Cerebellar nuclear complex (tissue), 1 donor: ENCODE measurements around the gene CGRRF1.

Experiments
- DNase-seq, 2 experiments: peaks; one replicate each; lab custom pipeline; 2025; lab: John Stamatoyannopoulos, UW

CGRRF1 gene

DNA sequence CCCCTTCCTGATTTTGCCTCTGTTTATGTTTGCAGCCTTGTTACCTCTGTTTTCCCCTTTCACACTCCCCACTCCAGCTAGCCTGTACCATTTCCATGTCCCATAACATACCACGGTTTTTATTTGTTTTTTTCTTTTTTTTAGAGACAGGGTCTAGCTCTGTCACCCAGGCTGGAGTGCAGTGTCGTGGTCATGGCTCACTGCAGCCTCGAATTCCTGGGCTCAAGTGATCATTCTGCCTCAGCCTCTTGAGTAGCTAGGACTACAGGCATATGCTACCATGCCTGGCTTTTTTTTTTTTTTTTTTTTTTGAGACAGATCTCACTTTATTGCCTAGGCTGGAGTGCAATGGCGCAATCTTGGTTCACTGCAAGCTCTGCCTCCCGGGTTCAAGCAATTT, 38.8 kb downstream of the CGRRF1 start:
- DNase-seq, result no peak

DNA sequence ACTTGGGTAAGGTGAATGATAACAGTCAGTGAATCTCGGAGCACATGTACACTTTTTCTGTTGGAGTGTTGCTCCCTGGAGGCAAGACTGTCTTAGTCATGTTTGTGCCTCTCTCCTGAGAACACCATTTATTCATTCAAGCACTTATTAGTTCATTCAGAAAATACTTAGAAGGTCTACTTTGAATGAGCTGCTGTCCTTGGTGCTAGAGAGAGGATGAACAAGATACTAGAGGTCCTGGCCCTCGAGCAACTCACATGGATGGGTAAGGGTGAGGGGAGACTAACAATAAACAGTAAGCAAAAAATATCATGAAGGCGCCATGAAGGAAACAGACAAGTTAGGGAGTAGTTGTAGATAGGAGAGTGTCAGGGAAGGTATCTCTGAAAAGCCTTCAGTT, 40.2 kb downstream of the CGRRF1 start:
- no peak for DNase-seq

DNA sequence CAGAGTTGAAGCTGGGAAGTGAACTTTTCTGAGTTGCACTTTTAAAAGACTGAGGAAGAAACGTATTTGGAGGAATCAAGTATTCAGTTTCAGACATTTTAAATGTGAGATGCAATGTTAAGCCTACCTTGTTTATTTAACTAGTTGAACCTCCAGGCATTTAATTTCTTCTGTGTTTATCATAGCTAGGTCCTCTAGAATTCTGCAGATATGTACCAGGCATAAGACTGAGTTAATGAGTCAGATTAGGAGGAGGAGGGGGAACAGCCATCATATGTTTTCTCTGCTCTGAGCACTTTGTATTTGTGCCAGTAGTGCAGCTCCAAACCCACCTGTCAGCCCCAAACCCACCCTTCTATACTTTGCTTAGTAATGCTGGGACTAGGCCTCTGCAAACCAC, 40.8 kb downstream of the CGRRF1 start:
- DNase-seq, result no peak

DNA sequence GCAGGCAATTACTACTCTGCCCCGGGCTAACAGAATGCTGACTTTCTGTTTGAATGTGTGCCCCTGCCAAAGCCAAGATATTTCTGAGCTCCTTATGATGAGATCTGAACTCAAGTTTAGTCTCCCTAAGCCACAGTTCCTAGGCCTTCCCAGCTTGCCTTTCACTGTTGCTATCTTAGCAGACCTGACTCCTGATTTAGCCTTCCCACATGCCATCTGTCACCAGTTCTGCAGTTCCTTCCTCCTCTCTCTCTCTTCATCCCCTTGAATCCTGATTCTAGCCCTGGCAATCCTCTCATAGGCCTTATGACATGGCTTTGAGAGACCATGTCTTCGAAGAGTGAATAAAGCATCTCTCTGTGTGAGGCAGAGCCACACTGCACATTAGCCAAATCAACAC, 44.7 kb downstream of the CGRRF1 start:
- no peak for DNase-seq

DNA sequence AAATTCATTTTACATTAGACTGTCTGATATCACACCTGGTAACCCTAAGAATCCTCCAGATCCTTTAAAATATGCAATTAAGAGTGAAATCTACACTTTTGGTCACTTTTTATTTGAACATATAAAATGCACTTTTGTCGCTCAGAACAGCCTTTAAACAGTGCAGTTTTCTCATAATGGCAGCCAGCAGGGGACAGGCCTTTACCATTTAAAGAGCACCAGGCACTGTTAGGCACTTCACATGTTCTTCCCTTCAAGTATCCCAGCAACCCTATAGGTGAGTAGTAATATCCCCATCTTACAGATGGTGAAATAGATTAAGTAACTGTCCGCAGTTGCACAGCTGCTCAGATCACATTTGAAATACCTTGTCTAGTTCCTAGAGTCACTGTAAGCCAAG, 45.9 kb downstream of the CGRRF1 start:
- no peak for DNase-seq

DNA sequence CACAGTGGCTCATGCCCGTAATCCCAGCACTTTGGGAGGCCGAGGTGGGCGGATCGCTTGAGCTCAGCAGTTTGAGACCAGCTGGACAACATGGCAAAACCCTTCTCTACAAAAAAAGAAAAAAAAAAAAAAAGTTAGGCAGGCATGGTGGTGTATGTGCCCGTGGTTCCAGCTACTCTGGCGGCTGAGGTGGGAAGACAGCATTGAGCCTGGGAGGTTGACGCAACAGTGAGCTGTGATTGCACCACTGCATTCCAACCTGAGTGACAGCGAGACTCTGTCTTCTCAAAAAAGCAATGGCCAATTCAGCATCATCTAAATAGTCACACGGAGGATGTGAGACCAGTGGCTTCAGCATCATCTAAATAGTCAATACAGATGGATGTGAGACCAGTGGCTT, 46.8 kb downstream of the CGRRF1 start:
- DNase-seq, result no peak

DNA sequence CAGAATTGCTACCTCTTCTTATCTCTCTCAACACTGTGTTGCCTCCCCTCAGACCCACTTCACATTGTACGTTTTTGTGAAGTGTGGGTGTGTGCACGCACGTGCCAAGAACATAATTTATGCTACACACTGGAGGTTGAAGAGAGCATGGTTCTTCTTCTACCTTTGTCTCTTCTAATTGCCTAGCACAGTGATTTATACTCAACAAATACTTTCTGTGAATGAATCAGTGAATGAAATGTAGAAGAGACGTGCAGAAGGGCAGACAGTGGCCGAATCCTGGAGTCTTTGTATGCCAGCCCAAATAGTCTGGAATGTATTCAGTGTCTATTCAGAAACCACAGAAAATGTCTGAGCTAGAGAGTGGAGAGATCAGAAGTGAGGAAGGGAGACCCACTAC, 52.6 kb downstream of the CGRRF1 start:
- DNase-seq, result no peak

DNA sequence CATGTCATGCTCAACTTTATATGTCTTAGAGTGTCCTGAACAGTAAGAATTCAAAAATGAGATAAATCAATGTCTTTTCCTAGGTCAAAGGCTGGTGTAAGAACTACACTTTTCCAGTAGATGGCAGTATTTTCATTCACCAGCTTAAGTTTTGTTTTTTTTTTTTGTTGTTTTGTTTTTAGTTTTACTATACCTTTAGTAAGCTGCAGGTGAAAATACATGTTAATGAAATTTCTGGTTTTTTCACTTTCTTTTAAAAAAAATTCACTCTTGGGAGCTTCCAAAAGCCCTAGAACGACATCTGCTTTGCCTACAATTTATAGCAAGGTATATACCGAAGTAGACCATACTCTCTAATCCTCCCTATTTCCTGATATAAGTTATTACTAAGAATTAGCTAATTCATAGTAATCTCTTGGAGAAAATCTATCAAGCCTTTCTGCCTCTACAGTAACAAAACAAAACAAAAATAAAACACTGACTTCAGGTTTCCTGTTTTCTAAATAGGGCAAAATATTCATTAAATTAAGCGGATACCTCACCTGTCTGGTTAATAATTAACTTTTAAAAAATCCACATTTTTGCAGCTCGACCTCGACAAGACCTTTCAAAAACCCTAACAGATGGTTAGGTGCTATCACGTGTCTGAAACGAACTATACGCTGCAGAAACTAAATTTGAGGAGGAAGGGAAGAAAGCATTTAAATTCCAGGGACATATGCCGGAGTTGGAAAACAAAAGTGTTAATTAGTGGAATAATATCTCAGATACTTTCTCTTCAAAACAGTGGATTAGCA, 54.6 kb downstream of the CGRRF1 start:
- DNase-seq, result no peak

DNA sequence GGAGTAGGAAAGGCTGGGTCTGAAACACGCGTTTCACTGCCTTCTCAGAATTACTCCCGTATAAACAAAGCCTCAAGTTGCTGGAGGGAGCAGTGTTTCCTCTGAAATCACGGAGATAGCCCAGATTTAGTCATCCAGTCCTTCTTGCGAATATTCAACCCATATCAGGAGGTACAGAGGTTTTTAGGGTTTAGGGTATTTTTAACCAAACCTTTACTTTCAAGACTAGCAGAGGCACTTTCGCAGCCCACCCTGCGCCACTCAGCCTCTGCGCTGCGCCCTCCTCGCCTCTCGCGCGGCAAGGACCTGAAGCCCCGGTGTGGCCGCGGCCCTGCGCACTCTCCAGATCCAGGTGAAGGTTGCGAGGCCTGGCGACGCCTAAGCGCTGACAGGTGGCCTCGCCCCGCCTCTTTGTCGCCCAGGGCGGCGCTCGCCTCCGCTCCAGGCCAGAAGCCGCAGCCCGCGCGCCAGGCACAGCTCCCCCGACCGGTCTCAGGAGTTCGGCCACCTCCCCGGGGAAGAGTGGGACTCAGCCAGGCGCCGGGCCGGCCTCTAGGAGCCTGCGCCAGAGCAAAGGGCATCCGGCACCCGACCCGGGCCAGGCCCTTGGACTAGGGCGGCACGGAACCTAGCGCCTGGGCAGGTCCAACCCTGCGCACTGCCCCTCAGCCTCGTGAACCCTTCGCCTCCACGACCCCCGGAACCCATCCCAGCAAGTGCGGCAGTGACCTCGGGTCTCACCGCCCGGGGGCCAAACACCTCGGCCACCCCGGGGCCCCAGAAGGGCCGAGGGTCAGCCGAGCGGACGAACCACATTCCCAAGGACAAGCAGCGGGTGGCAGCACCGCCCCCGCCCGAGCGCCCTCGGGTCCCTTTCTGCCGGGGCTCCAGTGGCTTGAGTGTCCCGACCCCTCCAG, 55.4 kb downstream of the CGRRF1 start:
- peak in 1 of 2 experiments; percentile 22 for DNase-seq

DNA sequence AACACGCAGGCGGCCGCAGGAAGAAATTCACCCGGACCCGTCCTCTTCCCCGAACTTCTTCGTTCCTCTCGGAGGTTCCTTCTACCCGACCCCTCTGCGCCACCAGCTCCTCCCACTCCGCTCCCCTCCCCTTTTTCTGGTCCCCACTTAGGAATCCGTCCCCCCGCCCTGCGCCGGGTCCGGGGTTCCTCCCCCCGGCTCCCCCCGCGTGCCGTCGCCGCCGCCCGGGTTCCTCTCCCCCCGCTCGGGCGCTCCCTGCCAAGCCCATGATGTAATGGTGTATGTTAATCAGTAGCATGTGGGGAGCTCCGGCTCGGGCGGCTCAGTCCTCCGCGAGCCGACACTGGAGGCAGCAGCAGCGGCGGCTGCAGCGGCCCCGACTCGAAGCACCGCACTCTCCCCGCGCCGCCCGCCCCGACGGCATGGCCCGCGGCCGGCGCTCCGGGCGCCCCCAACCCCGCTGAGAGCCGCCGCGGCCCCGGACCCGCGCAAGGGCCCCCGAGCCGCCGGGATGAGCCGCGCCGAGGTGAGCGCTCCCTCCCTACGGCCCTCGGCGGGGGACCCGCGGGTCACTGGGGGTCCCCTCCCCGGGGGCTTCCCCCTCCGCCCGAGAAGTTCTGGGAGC, 56.2 kb downstream of the CGRRF1 start:
- DNase-seq, result peak in 1 of 2 experiments; percentile 39

DNA sequence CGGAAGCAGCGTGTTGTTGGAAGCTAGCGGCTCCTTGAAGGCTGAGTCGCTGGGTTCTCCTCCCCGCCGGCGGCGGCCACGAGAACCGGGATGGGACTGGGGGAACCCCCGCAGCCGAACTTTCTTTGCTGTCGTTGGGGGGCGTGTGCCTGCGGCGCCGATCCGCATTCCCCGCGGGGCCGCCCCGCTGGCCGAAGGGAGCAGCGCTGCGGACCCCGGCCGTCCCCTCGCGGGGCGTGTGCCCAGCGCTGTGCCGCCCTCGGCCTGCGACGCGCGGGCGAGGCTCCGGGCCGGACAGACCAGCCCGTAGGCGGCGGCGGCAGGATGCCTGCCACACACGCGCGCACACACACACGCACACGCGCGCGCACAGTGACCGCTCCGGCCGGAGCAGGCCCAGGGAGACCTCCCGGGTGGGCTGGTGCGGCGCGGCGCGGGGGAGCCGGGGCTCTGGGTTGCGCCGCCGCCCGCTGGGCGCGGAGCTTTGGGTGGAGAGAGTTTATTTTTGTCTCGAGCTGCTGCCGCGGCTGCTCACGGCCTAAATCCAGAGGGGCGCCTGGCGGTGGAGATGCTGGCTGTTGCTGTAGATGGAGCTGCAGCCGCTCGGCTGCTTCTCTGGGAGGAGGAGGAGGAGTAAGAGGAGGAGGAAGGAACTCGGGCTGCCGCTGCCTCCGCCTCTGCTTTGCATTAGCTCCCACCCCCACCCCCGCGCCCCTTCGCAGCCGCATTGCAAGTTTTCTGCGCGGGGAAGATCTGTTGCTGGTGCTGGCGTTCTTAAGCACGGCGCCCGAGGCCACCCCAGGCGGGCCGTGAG, 56.9 kb downstream of the CGRRF1 start, which contains the start of gene SAMD4A:
Gene SAMD4A (plus strand): TSS at position 719 of the 814 bp plus-strand sequence. CDS start 789 bp downstream, outside the sequence.
- no peak for DNase-seq

DNA sequence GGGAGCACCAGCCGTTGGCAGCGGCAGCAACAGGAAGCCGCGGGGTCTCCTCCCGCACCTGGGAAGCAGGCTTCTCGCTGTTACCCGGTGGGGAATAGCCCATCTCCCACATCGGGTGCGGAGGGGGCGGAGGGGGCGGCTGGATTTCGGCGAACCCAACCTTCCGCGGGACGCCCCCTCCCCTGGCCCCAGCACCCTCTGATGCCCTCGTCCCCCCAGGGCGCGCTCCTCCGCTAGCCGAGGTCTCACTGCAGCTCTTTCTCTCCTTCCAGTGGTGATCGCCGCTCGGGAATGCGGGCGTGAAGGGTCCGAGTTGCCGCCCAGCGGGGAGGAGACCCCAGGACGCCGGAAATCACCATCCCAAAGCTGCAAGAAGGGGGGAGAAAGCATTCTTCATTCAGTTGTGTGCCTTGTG, 57.5 kb downstream of the CGRRF1 start:
- DNase-seq, result no peak

DNA sequence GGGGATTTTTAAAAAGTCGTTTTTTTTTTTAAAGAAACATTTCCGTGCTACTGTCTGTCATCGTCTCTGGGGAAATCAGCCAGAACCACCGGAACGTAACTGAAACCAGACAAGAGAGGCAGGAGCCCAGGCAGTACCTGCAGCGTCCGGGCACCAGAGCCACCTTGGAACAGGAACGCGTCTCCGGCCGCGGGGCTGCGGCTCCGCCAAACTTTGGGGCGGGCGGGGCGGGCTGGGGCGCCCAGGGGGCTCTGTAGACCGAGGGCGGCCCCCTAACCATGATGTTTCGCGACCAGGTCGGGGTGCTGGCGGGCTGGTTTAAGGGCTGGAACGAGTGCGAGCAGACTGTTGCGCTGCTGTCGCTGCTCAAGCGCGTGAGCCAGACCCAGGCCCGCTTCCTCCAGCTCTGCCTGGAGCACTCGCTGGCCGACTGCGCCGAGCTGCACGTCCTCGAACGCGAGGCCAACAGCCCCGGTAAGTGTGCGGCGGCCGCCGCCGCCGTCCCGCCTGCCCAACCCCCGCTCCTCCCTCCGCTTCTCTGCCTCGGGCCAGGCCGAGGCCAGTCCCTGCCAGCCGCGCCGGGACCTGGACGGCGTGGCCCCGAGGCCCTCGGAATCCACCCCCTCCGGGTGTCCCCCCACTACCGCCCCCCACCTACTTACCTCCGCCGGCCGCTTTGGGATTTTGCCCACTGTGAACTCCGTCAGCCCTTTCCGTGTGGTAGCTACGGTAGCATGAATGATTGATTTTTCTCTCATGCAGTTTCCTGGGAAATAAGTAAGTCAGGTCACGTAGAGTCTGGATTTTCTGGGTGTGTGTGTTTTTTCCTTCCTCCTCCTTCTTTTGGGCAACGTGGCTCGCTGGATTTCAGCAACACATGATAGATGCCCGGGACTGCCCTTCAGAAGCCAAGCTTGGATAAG, 58.2 kb downstream of the CGRRF1 start:
- peak in 1 of 2 experiments; percentile 19 for DNase-seq

DNA sequence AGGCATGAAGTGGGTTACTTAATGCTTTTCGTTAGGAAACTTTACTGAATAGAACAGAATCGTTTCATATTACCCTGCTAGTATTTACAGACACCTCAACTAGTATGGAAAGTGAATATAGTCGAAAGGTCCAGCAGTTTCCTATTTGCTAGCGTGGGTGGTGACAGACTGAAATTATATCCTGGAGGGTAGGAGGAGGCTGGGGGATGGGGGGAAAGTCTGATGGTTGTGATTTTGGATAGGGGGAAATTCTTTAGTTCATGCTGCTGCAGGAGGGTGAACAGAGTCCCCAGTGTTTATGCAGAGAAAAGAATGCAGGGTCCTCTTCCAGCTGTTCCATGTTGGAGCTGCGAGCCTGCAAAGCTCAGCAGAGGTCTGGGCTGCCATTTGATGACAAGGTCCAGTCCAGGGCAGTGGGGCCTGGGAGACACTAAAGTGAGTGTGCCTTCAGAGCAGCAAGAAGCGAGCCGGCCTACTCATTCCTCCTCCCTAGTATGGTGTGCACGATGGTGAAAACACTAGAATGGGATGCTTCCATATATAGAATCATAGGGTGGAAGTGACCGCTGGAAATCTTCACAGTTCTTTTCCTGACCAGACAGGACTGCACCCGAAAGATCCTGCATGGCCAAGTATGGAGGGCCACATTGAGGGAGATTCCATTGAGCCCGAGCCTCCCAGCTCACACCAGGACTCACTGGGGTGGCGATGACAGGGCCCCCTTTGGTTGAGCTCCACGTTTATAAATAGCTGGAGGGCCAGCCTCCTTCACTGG, 59.3 kb downstream of the CGRRF1 start:
- no peak for DNase-seq

DNA sequence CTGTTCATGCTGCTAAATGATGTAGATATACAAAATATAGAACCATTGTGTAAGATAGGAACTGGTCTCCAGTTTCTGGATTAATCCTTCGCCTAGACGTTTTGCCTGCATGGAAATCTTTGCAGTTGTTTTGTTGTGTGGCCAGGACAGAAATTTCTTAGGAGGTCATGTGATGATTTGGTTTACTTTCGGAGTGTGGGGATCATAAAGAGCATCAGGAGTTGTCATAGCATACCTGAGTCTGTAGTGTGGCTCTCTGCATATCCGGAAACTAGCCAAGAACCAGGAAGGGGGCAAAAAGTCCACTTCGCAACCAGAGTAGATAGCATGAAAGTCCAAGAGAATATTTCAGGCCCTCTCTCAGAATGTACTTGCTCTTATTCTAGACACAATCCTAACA, 60.3 kb downstream of the CGRRF1 start:
- no peak for DNase-seq

DNA sequence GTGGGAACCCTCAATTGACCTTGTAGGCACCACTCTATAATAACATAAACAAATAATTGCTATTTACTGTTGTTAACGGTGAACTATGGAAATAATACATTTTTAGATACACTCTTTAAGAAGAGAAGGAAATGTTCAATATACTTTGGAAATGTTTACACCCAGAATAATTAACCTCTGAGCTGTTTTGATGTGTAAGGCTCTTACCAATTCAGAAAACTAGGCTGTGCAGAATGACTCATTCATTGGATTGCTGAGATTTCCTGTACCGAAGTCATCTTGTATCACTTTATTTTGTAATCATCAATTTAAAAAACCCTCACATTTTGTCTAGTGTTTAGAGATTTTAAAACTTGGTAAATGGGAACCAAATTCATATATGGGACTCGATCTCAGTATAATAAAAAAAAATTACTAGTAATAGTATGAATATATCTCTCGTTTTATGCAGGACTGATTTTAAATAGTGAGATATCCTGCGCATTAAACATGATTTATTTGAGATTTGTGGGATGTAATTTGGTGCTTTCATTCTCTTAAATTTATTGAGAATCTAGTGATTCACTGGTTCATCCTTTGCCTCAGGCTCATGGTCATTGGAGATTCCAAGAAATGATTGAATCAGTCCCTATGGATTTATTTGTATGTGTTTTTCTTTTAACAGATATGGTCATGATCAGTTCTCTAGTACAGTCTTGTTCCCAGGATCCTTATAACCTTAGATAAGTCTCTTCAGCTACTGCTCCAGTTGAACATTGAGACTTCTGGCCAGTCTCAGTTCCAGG, 61.1 kb downstream of the CGRRF1 start:
- DNase-seq, result no peak

DNA sequence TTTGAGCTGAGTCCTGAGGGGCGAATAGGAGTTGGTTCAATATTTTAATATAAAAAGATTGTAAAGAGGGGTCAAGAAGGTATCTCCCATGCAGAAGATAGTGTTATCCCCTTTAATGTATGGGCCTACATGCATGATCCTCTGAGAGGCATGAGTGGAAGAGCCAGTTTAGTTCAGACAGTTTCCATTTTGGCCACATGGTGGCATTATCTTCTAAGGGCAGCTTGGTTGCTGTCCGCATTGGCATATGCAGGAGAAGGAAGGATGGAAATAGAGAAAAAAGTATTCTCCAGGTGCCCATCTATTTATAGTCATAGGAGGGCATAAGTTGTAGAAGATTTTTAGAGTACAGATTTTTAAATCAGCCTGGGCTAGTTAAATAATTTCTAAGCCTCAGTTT, 62.6 kb downstream of the CGRRF1 start:
- no peak for DNase-seq

DNA sequence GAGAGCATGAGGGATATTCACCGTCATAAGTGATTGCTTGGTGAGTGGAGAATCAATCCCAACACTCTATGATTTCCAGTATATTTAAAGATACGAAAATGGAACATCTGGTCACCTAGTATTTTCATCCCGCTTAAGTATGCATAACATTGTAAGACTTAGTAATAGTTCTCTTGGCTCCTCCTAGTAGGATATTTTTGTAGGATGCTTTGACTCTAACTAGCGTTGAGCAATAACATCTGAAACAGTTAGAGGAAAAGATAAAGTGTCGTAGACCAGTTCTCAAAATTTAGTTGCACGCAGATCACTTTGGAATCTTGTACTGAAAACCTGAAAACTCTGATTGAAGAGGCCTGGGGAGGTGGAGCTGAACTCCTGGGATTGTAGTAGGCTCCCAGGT, 64.8 kb downstream of the CGRRF1 start:
- DNase-seq, result no peak

DNA sequence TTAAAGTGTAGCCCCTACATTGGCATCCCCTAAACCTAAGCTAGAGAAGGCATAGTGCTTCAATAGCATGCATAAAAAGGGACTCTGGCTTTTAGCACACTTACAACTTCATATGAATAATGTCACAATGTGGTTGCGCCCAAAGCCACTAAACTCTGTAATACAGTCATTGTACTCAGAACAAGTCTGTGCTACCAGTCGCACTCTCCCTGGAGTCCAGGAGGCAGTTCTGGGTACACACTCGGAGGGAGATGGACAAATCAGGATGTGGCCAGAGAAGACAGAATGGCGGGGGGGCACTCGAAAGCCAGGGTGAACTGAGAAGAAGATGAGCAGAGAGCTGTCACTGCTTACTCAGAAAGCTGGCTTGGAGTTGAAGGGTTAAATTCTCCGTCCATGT, 67.8 kb downstream of the CGRRF1 start:
- DNase-seq, result no peak
